Glomerular visceral epithelial cell (primary cell): Measurements from ENCODE around the gene EBP.
"Not testable (repeated sequence)": the region's sequence is repeated elsewhere in the genome, so short reads cannot be mapped to it uniquely, and the experiment has no call there.

Source experiments
- DNase-seq: peaks from one replicate; pipeline ENCODE4 v3.0.0-alpha.2; 2016; ENCODE audit errors: extremely low spot score

The EBP gene

GRCh38 chrX:48493890-48494364 is 27.7 kb upstream of the EBP start:
- peak; percentile 47 for DNase-seq

- DNase-seq, result no peak
These were observed 24.9 kb upstream of the EBP start for GRCh38 chrX:48496660-48497059.

- no peak for DNase-seq
These were observed 23.7 kb upstream of the EBP start for GRCh38 chrX:48497871-48498270.

GRCh38 chrX:48498374-48498809 is 23.2 kb upstream of the EBP start:
- peak; percentile 95 for DNase-seq

- no peak for DNase-seq
These were observed 17.3 kb upstream of the EBP start for GRCh38 chrX:48504261-48504660.

- peak; percentile 43 for DNase-seq
These were observed 16.1 kb upstream of the EBP start for GRCh38 chrX:48505481-48505880.

GRCh38 chrX:48507246-48507645 is 14.4 kb upstream of the EBP start:
- no peak for DNase-seq

GRCh38 chrX:48508400-48509244 is 13.0 kb upstream of the EBP start, which contains the start of gene PORCN:
Gene PORCN (plus strand): TSS chrX:48508992. CDS start chrX:48509821, 829 bp downstream.
- DNase-seq, result peak; percentile 72

GRCh38 chrX:48509245-48509590 is 12.4 kb upstream of the EBP start:
- DNase-seq, result no peak

- DNase-seq, result no peak
These were observed 12.0 kb upstream of the EBP start for GRCh38 chrX:48509619-48510018.

- DNase-seq, result no peak
These were observed 10.0 kb upstream of the EBP start for GRCh38 chrX:48511560-48511959.

GRCh38 chrX:48512371-48512935 is 9.2 kb upstream of the EBP start:
- no peak for DNase-seq

GRCh38 chrX:48513670-48514069 is 7.9 kb upstream of the EBP start:
- DNase-seq, result no peak

GRCh38 chrX:48514126-48514806 is 7.3 kb upstream of the EBP start:
- no peak for DNase-seq

GRCh38 chrX:48514868-48515460 is 6.6 kb upstream of the EBP start:
- no peak for DNase-seq

GRCh38 chrX:48515842-48516241 is 5.8 kb upstream of the EBP start:
- no peak for DNase-seq

GRCh38 chrX:48516285-48516684 is 5.3 kb upstream of the EBP start:
- no peak for DNase-seq

- no peak for DNase-seq
These were observed 4.6 kb upstream of the EBP start for GRCh38 chrX:48516987-48517386.

GRCh38 chrX:48519481-48519880 is 2.1 kb upstream of the EBP start:
- DNase-seq, result not testable (repeated sequence)

GRCh38 chrX:48520455-48520854 is 1.2 kb upstream of the EBP start:
- no peak for DNase-seq

- no peak for DNase-seq
These were observed 644 bp upstream of the EBP start for GRCh38 chrX:48520976-48521352.

GRCh38 chrX:48522291-48522690 is 683 bp downstream of the EBP start:
- DNase-seq, result no peak
